Uterus (tissue), 4 donors: ENCODE measurements around the gene ENC1. TPM values are rescaled to one million over a fixed set of nuclear protein-coding genes. Genes with fewer than 3 reads are reported as not detected.

Experiments
- DNase-seq, 2 donors: peaks; one replicate each; pipeline ENCODE4 v3.0.0-alpha.2; 2019 to 2020
- H3K27ac ChIP-seq, 2 donors: fragments of 200-600 bp; sonication (generic); 1 replicate in 1 of 2; 2 replicates in 1 of 2; pipeline ENCODE4 v1.5.1; 2016 to 2018
- H3K27me3 ChIP-seq, 2 donors: fragments of 200-600 bp; sonication (generic); one replicate each; pipeline ENCODE4 v1.5.1; 2018 to 2019; ENCODE audit warnings: control low read depth in 1 of 2
- H3K36me3 ChIP-seq, 2 donors: fragments of 200-600 bp; sonication (generic); one replicate each; pipeline ENCODE4 v1.5.1; 2019; ENCODE audit warnings: control low read depth in 1 of 2
- H3K4me1 ChIP-seq, 2 donors: fragments of 200-600 bp; sonication (generic); one replicate each; pipeline ENCODE4 v1.5.1; 2018 to 2019; ENCODE audit warnings: control low read depth in 1 of 2
- H3K4me3 ChIP-seq, 2 donors: fragments of 200-600 bp; sonication (generic); 1 replicate in 1 of 2; 2 replicates in 1 of 2; pipeline ENCODE4 v1.5.1; 2018 to 2019; ENCODE audit warnings: mild to moderate bottlenecking in 1 of 2
- H3K9me3 ChIP-seq, 2 donors: fragments of 200-600 bp; sonication (generic); one replicate each; pipeline ENCODE4 v1.5.1; 2019; ENCODE audit warnings: control low read depth in 1 of 2
- CTCF ChIP-seq, 4 experiments: fragments of 200-600 bp in 2 of 4; fragments of 450-650 bp in 2 of 4; sonication (generic) in 2 of 4; IDR thresholded peaks; one replicate each; pipeline ENCODE4 v1.5.1; 2016 to 2019; ENCODE audit warnings: antibody characterized with exemption in 4 of 4, mild to moderate bottlenecking in 2 of 4, moderate library complexity in 1 of 4
- POLR2A ChIP-seq, 2 donors: fragments of 450-650 bp; IDR thresholded peaks; one replicate each; pipeline ENCODE4 v1.6.1; 2016; ENCODE audit warnings: antibody characterized with exemption in 2 of 2, mild to moderate bottlenecking in 1 of 2, moderate library complexity in 1 of 2
- intact Hi-C: fragments of 100-400 bp; cut with DNase I; formaldehyde crosslinking; loops from one replicate; pipeline ENCODE4 v1.15.1; 2023; ENCODE audit warnings: low total_unique reads
- total RNA-seq, 4 donors: library from RNA; depleted of rRNA in 3 of 4; stranded (reverse); fragments of >200 nt in 3 of 4; gene quantifications; one replicate each; pipeline versions ENCODE4 v1.1.0 to v1.2.4, GENCODE V29; 2014 to 2023
- donor health status: DM: yes; HTN: yes; CAD: no.

ENC1 gene
- total RNA-seq, 4 donors from 2014 or later: 0.59 to 75.0 (median 2.9) TPM

GRCh38 chr5:74664551-74664950 lies 24.0 kb upstream of the ENC1 start:
- intact Hi-C loops: no loop called here
- TF ChIP-seq CTCF (IDR thresholded peaks at IDR 0.05) (no peak), POLR2A (IDR thresholded peaks at IDR 0.05) (no peak)
- H3K4me1 ChIP-seq: no peaks in the 10 kb centered on the region

GRCh38 chr5:74660873-74661272 lies 20.3 kb upstream of the ENC1 start:
- H3K36me3 ChIP-seq: no peaks in the 10 kb centered on the region
- intact Hi-C loops: no loop called here
- H3K4me3 ChIP-seq: no peak overlapping the region
- TF ChIP-seq CTCF (IDR thresholded peaks at IDR 0.05) (no peak), POLR2A (IDR thresholded peaks at IDR 0.05) (no peak)
- H3K9me3 ChIP-seq: no peaks in the 10 kb centered on the region
- H3K27ac ChIP-seq: no peak overlapping the region
- H3K4me1 ChIP-seq: no peaks in the 10 kb centered on the region
- H3K27me3 ChIP-seq: no peaks in the 10 kb centered on the region
- DNase-seq: no peak

More at GRCh38 chr5:74664551-74664950, 24.0 kb upstream of the ENC1 start:
- Histone ChIP-seq H3K27me3 (no peaks in the 10 kb centered on the region), H3K36me3 (no peaks in the 10 kb centered on the region), H3K9me3 (no peaks in the 10 kb centered on the region), H3K4me3 (no peak overlapping the region), H3K27ac (peak overlapping the region in 1 of 2 donors; percentile 53)
- no peak for DNase-seq

GRCh38 chr5:74660140-74660539 lies 19.6 kb upstream of the ENC1 start:
- intact Hi-C loops: no loop called here
- Histone ChIP-seq H3K4me3 (no peak overlapping the region), H3K27me3 (no peaks in the 10 kb centered on the region), H3K36me3 (no peaks in the 10 kb centered on the region), H3K27ac (no peak overlapping the region), H3K4me1 (no peaks in the 10 kb centered on the region), H3K9me3 (no peaks in the 10 kb centered on the region)
- TF ChIP-seq POLR2A (IDR thresholded peaks at IDR 0.05) (no peak), CTCF (IDR thresholded peaks at IDR 0.05) (no peak)
- DNase-seq: no peak

- no peak for DNase-seq
- Histone ChIP-seq H3K27ac (no peak overlapping the region), H3K4me3 (no peak overlapping the region), H3K9me3 (no peaks in the 10 kb centered on the region), H3K36me3 (no peaks in the 10 kb centered on the region), H3K27me3 (no peaks in the 10 kb centered on the region), H3K4me1 (no peaks in the 10 kb centered on the region)
- intact Hi-C loops: no loop called here
- TF ChIP-seq CTCF (IDR thresholded peaks at IDR 0.05) (no peak), POLR2A (IDR thresholded peaks at IDR 0.05) (no peak)
These were observed 18.6 kb upstream of the ENC1 start for GRCh38 chr5:74659172-74659571.

GRCh38 chr5:74657165-74657564 lies 16.6 kb upstream of the ENC1 start:
- intact Hi-C loops: no loop called here
- Histone ChIP-seq H3K9me3 (no peaks in the 10 kb centered on the region), H3K27ac (no peak overlapping the region), H3K4me1 (no peaks in the 10 kb centered on the region), H3K27me3 (no peaks in the 10 kb centered on the region), H3K36me3 (no peaks in the 10 kb centered on the region), H3K4me3 (no peak overlapping the region)
- no peak for DNase-seq
- TF ChIP-seq POLR2A (IDR thresholded peaks at IDR 0.05): no peak
- TF ChIP-seq CTCF (IDR thresholded peaks at IDR 0.05): no peak
